GM18909 (cell line): ENCODE results near the gene HNRNPD.
A peak's percentile ranks its signal among the peaks of the same experiment; 100 is the strongest.
"Not testable (repeated sequence)": the region's sequence is repeated elsewhere in the genome, so short reads cannot be mapped to it uniquely, and the experiment has no call there.

Experiments used
- ATAC-seq: cut with Tn5 transposase; IDR thresholded peaks from one replicate; pipeline ENCODE4 v1.9.1; 2021; ENCODE audit warnings: mild to moderate bottlenecking; ENCODE audit not compliant: unreplicated experiment, poor library complexity

The HNRNPD gene

GRCh38 chr4:82376109-82376508 lies 2.3 kb upstream of the HNRNPD start:
- no peak for ATAC-seq

- ATAC-seq: peak; percentile 21
These were observed 340 bp downstream of the HNRNPD start for GRCh38 chr4:82373486-82373815.

DNA sequence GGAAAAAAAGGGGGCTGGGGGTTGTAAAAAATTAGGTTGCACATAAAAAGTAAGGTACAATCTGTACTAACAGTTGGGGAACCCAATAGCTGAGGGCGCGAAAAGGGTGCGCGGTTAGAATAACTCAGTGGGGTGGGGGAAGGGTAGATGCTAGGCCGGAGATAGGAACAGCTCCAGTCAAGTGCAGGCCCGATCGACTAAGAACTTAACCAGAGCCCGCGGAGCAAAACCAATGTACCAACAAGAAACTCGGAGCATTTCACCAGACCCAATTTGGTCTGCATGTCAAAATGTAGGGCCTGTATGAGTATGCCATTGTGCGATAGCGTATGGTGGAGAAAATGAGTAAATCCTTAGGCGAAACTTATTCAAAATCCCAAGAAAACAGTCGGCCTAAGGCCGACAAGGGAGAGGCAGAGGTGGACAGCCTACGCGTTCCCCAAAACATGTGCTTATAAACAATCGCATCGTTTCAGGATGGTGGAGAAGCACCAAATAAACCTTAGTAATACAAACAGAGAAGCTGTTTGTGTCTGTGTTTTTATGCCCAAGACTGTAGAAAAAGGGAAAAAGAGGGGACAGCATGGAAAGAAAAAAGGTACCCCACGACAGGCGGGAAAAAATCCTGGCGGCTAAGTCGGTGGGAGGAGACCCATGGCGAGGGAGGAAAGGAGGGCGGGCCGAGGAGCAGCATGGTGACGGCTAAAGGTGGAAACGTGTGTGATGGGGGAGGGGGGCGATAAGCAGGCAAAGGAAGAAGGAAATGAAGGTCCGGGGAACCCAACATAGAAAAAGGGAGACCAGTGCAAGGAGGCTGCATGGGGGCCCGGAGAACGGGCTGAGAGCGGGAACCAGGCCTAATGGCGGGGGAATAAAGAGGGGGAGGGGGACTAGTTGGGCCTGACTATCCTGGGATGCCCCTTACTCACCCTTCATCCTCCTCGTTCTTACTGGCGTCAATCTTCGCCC lies 990 bp downstream of the HNRNPD start:
- ATAC-seq: peak; percentile 31

DNA sequence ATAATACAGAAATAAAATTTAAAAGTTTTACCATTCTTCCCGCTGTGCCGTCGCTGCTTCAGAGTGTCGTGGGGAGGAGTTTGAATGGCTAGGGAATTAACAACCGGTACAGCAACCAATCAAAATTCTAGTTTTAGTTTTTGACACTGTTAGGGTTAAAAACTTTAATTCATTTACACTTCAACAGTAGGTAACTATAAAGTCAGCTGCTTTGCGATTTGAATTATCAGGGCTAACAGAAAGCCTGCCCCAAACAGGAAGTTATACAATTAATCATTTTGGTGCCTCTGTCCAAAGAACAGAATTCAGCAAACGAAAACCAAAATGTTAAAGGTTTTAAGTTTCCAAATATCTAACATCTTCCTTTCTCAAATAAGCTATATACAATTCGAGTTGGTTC lies 2.3 kb downstream of the HNRNPD start:
- no peak for ATAC-seq

DNA sequence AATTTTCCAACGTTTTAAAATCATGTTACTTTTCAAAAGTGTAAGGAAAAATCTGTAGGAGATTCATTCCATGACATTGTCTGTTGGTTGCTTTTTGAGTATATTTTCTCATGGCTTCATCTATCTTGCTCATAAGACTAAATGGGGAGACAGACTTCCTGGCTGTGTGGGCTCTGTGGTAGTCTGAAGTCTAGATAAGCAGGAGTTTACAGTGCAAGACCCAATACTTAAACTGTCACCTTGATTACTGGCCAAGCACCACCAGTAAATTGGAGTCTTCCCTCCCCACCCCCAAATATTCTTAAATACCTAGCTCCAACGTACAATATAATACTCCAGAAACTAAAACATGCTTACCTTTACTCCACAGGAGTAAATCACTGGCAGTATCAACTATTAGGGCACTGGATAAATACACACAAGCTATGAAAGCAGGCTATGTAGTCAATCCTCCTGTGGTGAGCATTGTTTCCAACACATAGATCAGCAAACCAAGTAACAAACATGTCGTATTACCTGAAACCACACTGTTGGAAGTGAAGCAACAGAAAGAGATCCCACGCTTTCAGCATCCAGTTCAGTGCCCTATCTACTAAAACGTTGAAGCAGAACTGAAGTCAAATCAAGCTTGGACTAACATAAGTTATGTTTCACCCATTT lies 6.2 kb downstream of the HNRNPD start:
- ATAC-seq: no peak

- ATAC-seq: not testable (repeated sequence)
These were observed 7.4 kb downstream of the HNRNPD start for GRCh38 chr4:82366431-82366830.

DNA sequence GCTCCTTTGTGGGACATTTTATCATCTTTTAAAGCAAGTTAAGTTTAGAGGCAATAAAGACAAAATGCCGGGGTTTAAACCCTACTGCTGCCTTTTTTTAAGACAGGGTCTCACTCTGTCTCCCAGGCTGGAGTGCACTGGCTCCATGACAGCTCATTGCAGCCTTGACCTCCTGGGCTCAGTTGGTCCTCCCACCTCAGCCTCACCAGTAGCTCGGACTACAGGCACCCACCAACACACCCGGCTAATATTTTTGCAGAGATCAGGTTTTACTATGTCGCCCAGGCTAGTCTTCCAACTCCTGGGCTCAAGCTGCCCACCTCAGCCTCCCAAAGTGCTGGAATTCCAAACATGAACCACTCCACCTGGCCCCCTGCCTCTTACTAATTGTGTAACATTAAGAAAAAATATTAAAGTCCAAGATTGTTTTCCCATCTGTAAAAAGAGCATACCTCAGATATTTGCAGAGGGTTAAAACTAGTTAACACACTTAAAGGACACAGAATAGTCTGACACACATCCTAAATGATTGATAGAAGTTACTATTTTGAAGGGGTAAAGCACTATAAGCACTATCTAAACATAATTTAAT lies 9.8 kb downstream of the HNRNPD start:
- ATAC-seq: no peak

DNA sequence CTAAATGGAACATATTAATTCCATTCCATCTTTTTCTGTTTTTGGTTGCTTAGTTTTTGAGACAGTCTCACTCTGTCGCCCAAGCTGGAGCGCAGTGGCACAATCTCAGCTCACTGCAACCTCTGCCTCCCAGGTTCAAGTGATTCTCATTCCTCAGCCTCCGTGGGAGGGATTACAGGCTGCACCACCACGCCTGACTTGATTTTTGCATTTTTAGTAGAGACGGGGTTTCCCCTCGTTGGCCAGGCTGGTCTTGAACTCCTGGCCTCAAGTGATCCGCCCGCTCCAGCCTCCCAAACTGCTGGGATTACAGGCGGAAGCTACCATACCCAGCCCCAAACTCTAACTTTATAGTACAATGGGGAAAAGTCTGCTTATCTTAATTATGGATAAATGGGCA lies 11.2 kb downstream of the HNRNPD start:
- peak; percentile 42 for ATAC-seq

DNA sequence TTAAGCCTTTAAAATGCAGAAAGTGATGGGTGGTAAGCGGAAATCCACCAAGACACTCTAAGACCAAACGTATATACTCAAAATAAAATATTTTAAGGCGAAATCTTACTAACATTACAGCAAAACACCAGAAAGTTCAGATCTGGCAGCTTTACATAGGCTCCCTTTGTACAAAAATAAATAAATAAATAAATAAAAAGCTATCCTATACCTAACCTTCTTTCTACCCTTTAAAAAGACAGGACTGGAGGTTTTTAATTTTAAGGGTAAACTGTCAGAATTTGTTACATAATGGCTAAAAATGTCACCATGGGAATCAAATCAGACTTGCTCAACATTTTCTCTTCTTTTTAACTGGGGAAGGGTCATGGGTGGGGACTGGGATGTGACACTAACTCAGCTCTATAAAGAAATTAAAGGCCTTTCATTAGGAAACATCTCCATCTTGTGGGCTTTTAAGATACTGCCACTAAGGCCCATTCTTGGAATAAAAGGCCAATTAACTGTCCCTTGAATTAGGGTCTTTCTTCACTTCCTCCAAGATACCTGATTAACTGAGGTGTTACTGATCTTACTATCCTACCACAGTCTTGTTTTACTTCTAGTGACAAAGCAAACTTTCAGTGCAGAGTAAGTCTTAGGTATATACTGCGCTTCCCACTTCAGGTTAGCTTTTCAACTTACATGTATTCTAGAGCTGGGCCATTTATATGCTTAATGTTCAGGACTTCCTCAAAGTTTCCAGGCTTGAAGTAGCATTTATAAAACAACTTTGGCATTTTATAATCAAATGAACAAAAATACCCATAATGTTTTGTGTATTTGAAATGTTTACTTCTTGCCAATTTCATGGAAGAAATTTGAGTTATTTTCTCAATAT lies 13.3 kb downstream of the HNRNPD start:
- peak; percentile 52 for ATAC-seq

DNA sequence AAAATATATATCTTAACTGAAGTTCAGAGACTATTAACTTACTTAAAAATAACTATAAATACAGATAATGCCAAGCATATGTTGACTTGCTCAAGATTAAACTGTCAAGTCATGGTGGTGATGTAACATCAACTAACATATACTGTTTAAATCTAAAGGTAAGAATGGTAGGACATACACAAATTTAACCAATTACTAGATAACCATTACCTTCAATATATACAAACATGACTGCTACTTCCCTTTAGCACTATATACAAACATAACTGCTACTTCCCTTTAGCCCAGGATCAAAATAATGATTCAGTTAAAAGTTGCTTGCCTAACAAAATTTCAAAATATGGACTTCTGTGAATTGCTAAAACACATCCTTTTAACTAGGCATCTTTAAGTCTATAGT lies 14.9 kb downstream of the HNRNPD start:
- ATAC-seq: no peak

DNA sequence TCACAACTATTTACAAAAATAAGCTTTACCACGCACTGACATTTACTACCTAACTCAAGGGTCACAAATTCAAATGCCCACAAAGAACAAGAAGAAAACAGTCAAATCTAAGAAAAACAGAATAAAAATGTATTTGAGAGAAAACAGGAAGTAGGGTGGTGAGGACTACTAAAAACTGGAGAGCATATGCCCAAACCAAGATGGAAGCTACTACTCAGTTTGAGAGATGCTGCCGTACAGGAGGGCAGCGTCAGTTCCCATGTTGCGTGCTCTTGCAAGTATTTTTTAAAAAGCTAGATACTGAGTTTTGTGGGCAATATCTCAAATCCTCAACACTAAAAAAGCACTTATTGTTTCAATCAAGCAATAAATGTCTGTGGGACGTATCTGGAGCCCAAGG lies 16.2 kb downstream of the HNRNPD start:
- no peak for ATAC-seq

GRCh38 chr4:82354788-82355187 lies 19.0 kb downstream of the HNRNPD start:
- ATAC-seq: no peak

GRCh38 chr4:82352825-82353366 lies 20.9 kb downstream of the HNRNPD start:
- no peak for ATAC-seq

GRCh38 chr4:82352118-82352824 lies 21.5 kb downstream of the HNRNPD start:
- no peak for ATAC-seq

GRCh38 chr4:82346126-82346525 lies 27.7 kb downstream of the HNRNPD start:
- ATAC-seq: no peak

DNA sequence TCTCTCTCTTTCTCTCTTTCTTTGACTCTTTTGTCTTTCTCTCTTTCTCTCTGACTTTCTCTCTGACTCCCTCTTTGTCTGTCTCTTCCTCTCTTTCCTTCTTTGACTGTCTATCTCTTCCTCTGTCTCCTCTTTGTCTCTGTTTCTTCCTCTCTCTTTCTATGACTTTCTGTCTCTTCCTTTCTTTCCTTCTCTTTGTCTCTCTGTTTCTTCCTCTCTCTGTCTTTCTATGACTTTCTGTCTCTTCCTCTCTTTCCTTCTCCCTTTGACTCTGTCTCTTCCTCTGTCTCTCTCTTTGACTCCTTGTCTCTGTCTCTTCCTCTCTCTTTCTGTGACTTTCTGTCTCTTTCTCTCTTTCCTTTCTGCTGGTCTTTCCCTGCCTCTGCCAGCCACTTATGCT lies 38.7 kb downstream of the HNRNPD start:
- ATAC-seq: no peak

- ATAC-seq: not testable (repeated sequence)
These were observed 40.1 kb downstream of the HNRNPD start for GRCh38 chr4:82333641-82334040.

- ATAC-seq: no peak
These were observed 42.0 kb downstream of the HNRNPD start for GRCh38 chr4:82331814-82332213.

GRCh38 chr4:82320351-82320750 lies 53.4 kb downstream of the HNRNPD start:
- no peak for ATAC-seq
